Measurements from ENCODE around the gene DEDD2.
A peak's percentile ranks its signal among the peaks of the same experiment; 100 is the strongest.

Gene DEDD2

GRCh38 chr19:42198676-42199439 is 18.6 kb downstream of the DEDD2 start:
- no peak for DNase-seq (ENCODE audit: low read depth in 2 of 2)

- DNase-seq (ENCODE audit: low read depth in 2 of 2), result no peak
These were observed 20.1 kb downstream of the DEDD2 start for GRCh38 chr19:42197375-42197817.

DNA sequence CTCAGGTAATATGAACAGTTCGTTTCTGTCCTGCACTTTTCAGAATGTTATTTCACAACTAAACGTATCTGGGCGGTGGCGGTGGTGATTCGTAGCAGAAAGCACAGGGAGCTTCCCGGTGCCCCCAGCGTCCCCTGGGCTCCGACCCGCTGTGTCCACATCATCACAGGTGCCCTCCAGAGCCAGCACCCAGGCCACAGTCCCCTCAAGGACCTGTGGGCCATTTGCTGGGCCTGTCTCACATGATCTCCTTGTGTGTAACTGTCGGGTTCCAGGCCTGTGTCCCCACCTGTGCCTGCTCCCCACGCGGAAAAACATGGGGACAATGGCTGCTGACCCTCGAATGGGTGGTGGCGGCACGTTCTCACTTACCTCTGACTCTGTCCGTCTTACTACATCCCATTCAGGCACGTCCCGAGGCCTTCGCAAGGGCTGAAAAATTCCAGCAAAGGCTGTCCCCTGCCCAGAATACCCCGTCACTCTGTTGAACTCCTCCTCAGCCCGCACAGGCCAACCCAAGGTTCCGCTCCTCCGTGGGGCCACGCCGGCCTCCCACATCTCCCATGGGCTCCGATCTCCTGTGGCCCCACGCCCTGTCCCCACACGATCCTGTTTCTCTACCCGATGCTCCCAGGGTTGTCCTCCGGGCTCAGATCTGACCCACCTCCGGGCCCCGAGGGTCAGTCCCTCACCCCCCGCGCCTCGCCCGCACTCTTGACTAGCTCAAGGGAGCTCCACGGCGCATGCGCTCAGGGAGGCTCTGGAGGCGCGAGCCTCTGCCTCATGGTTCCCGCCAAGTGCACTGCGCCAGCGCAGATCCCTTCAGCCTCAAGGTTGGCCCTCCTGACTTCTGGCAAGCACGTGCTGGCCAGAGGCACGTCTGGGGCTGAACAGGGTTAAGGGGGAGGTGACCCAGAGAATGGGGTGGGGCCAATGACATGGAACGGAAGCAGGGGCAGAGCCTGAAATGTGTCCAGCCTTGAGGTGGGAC is 21.2 kb downstream of the DEDD2 start:
- no peak for DNase-seq (ENCODE audit: low read depth in 2 of 2)

- DNase-seq (ENCODE audit: low read depth in 2 of 2), result no peak
These were observed 23.8 kb downstream of the DEDD2 start for GRCh38 chr19:42193706-42194105.

DNA sequence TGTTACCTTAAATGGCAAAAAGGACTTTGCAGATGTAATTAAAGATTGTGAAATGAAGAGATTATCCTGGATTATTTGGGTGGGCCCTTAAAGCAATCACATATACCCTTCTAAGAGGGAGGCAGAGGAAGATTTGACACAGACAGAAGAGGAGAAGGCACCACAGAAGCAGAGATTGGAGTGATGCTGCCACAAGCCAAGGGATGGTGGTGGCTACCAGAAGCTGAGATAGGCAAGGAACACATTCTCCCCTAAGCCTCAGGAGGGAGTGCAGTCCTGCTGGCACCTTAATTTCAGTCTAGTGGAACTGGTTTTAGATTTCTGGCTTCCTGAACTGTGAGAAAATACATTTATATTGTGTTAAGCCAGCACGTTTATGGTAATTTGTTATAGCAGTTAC is 24.2 kb downstream of the DEDD2 start:
- no peak for DNase-seq (ENCODE audit: low read depth in 2 of 2)

DNA sequence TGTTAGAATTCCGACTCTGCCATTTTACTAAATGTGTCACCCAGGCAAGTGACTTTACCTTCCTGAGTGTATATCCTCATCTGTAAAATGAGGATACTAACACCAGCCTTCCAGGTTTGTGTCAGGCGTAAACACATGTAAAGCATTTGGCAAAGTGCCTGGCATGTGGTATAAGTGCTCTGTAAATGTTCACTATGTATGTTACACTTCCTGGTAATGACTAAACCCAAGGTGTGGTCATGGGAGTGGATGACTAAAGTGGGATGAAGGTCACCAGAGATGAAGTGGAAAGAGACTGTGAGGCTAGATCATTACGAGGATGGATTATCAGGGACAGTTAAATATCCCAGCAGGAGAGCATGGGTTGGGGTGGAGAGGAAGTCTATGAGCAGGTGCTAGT is 25.6 kb downstream of the DEDD2 start:
- DNase-seq (ENCODE audit: low read depth in 2 of 2), result no peak

GRCh38 chr19:42191330-42191729 is 26.1 kb downstream of the DEDD2 start:
- DNase-seq (ENCODE audit: low read depth in 2 of 2), result no peak

GRCh38 chr19:42189133-42189532 is 28.3 kb downstream of the DEDD2 start:
- DNase-seq (ENCODE audit: low read depth in 2 of 2), result no peak

DNA sequence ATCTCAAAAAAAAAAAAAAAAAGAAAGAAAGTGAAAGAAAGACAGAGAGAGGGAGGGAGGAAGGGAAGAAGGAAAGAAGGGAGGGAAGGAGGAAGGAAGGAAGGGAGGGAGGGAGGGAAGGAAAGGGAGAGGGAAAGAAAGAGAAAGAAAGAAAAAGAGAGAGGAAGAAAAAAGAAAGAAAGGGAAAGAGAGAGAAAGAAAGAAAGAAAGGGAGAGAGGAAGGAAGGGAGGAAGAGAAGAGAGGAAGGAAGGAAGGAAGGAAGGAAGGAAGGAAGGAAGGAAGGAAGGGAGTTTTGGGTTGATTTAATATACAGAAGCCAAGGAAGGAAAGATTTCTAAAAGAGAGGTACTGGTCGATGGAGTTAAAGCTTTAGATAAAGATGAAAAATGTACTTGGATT is 28.8 kb downstream of the DEDD2 start:
- no peak for DNase-seq (ENCODE audit: low read depth in 2 of 2)

- DNase-seq (ENCODE audit: low read depth in 2 of 2), result no peak
These were observed 32.2 kb downstream of the DEDD2 start for GRCh38 chr19:42185277-42185676.

GRCh38 chr19:42184401-42184861 is 33.0 kb downstream of the DEDD2 start:
- DNase-seq (ENCODE audit: low read depth in 2 of 2), result peak; percentile 60 to 63

DNA sequence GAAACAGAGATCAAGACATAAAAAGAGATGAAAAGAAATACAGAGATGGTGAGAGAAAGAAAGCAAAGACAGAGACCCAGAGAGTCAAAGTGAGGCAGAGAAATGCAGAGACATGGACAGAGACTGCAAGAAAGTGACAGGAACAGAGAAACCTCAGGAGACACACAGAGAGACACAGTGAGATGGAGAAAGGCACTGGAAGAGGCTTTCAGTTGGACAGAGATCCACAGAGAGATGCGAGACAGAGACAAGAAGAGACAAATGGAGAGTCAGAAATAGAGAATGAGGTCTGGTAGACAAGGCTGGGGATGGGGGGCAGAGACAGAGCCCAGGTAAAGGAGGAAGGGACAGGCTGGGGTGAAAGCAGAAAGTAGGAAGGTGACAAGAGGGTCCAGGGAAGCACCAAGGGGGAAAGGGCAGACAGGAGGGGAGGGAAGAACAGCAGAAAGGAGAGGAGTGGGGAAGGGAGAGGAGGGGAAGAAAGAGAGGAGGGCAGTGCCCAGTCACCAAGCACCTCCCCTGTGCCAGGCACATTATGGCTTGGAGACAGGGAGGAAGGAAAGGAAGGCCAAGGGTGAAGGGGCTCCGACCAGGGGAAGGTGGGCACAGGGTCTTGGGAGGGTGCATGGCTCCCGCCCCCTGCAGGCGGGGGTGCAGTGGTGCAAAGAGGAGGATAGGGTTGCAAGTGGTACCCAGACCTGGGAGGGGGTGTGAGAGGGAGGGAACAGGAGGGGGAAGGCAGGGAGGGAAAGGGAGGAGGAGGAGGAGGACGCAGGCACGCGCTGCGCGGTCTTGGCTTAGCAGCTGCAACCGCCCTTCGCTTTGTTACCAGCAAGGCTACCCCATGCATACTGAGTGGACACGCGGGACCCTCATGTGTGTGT is 38.4 kb downstream of the DEDD2 start:
- no peak for DNase-seq (ENCODE audit: low read depth in 2 of 2)

DNA sequence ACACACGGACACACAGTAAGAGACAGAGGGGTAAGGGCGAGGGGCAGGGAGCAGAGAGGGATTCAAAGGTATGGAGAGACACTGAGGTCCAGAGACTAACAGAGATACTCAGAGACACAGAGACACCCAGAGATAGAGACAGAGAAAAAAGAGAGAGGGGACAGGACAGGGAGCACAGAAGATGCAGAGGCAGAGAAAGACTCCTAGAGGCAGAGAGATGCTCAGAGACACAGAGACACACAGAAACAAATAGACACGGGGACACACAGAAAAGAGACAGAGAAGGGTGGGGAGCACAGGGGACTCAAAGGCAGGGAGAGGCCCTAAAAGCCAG is 39.8 kb downstream of the DEDD2 start:
- no peak for DNase-seq (ENCODE audit: low read depth in 2 of 2)

DNA sequence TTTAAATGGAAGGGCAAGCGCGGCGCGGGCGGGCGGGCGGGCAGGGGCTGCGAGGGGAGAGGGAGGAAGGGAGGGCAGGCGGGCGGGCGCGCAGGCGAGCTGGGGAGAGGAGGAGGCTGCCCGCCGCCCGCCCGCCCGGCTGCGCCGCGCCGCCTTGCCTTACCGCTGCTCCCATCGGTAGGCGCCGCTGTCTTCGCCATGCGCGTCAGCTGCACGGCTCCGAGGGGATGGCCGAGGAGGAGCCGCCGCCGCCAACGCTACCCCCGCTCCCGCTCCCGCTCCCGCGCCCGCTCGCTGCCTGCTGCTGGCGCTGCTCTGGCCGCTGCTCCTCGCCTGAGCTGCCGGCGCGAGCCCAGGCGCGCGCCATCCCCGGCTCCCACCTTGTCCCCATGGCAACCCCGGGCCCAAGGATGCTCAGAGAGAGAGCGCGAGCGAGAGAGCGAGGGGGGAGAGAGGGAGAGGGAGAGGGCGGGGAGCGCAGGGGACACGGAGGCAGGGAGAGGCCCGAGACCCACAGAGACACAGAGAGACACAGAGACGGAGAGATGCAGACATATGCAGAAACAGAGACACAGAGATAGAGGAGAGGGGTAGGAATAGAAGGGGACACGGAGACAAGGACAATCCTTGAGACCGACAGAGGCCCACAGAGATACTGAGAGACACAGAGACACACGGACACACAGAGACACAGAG is 40.3 kb downstream of the DEDD2 start:
- DNase-seq (ENCODE audit: low read depth in 2 of 2), result peak; percentile 63 to 73

DNA sequence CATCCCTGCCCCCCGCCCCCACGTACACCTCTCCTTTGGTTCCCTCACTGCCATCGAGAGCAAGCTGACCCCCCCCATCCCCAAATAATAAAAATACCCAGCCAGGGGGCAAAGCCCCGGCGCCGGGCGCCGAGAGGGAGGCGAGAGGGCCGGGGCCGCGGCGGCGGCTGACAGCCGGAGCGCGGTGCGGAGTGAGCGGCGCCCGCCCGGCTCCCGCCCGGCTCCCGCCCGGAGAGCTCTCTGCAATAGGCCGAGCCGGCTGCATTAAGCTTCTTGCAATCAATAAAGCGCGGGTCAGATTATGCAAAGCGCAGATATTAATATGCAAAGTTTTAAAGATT is 40.9 kb downstream of the DEDD2 start:
- DNase-seq (ENCODE audit: low read depth in 2 of 2), result no peak

- no peak for DNase-seq (ENCODE audit: low read depth in 2 of 2)
These were observed 41.4 kb downstream of the DEDD2 start for GRCh38 chr19:42175952-42176648.

DNA sequence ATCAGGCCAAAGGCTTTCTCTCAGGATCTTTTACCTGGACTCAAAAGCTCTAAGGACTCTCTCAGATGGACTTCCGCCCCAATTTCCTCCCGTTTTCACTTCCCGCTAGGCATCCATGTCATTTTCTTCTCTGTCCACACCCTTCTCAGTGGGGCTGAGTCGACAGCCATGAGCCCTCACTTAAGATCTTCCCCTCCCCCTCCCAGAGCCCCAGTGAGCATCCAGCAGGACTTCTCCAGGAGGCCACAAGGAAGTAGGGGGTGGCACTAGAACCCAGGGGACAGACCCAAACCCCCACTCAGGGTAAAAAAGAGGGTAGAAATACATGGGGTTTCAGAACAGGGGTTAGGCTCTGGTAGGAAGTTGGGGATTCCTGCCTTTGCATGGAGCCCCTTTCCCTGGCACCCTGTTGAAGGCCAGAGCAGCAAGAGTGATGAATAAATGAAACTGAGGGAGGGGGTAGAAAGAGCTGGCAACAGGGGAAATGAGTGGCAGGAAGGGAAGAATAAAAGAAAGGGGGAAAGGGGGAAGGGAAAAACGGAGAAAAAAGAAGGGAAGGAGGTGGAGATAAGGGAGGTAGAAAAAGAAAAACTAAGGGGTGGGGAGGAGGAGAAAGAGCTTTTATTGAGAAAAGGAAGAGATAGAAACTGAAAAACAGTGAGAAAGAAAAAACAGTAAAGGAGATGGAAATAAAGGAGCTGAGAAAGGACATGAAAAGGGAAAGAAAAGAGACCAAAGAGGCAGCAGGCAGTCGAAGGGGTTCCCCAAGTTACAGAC is 42.3 kb downstream of the DEDD2 start:
- DNase-seq (ENCODE audit: low read depth in 2 of 2), result no peak

- no peak for DNase-seq (ENCODE audit: low read depth in 2 of 2)
These were observed 43.3 kb downstream of the DEDD2 start for GRCh38 chr19:42174188-42174587.

DNA sequence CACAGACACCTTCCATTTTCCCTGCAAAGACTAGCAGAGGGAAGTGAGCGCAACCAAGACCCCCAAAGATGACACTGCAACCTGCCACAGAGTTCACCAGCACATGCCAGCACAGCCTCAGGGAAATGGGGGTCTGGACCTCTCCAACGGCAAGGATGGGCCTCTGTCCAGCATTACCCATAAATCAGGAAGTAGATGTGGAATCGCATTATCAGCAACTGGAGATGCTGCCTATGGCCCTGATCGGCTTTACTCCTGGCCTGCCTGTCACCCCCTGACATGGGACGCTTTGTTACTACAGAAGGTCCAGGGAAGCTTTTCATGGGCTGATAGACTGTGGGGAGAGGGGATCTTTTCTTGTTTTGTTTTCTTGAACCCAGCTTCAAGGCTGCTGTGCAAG is 43.8 kb downstream of the DEDD2 start:
- DNase-seq (ENCODE audit: low read depth in 2 of 2), result no peak

- DNase-seq (ENCODE audit: low read depth in 2 of 2), result no peak
These were observed 45.2 kb downstream of the DEDD2 start for GRCh38 chr19:42172261-42172660.
